NCI-H2227 treated with DMSO at 0.1 percent for 48 hours (cell line): Measurements from ENCODE around the gene CLSTN3.

Experiments used
- DNase-seq: peaks from one replicate; lab custom pipeline; 2025; lab: John Stamatoyannopoulos, UW

The CLSTN3 gene

DNA sequence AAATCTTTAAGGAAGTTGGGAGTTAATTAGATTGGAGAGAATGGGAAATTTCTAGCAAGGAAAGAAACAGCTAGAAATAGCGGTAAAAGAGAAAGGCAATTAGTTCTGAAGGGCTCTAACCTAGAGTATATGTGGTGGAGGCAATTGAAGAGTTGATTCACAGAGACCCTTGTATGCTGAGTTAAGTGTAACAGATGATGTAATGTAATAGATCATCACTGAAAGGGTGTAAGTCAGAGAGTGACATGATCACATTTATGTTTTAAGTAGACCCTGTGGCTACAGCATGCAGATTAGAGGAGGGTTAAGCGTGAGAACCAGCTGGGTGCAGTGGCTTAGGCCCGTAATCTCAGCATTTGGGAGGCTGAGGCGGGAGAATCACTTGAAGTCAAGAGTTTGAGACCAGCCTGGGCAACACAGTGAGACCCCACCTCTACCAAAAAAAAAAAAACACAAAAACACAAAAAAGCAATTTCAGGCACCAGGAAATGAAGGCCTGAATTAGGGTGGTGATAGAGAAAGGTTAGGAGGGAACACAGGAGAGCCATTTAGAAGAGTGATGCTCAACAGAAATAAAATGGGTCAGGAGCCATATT lies 4.4 kb upstream of the CLSTN3 start:
- no peak for DNase-seq

- no peak for DNase-seq
Measured at GRCh38 chr12:7127916-7128626, 2.1 kb upstream of the CLSTN3 start.

DNA sequence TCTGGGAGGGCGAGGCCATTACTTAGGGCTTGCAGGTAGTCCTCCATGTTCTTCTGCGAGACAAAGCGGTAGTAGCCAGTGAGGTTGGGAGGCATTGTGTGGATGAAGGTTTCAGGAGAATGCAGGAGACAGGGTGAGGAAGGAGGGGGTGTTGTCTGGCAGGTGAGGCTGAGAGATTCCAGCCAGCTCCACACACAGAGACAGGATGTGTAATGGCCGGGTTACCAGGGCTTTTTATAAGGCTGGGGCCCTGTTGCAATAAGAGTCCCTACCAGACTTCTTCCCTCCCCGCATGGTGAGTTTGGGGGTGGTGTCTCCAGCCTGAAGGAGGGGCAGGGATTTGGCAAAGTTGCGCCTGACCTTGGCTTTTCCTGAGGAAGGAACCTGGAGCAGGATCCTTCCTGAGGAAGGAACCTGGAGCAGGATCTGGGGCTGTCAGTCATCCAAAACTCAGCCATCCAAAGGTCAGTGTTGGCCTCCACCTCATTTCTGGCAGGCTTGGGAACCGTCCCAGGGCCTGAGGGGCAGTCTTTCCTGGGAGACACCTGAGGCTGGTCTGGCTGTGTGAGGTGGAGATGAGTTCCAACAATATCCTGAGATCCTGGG lies 1.4 kb upstream of the CLSTN3 start, which contains the start of gene RBP5:
TSS of gene RBP5 (minus strand) at position 209 of the 606 bp plus-strand sequence. CDS start at position 95, 114 bp downstream.
- DNase-seq, result no peak

DNA sequence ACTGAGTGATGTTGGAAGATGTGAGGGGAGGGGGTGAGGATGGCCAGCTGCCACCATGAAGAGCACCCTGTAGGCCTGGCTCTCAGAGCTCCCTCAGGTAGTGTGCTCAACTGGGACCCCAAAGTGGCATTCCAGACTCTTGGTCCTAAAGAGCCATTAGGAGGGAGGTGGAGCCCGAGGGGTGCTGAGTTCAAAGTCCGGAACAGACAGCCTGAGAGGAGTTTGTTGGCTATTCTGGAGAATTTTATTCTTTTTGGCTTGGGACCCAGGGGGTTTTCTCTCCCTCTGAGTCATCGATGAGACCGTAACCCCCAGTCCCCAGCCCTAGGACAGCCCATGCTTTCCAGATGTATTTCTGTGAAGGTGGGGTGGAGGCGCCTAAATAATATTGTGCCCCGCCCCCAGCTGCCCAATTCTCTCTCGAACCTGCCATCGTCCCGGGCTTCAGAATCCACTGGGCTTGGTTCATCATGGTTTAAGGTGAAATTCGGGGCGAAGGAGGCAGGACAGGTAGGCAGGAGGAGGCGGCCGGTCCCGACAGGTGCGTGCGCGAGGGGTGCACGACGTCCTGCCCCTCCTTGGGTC lies 792 bp upstream of the CLSTN3 start:
- DNase-seq, result no peak

DNA sequence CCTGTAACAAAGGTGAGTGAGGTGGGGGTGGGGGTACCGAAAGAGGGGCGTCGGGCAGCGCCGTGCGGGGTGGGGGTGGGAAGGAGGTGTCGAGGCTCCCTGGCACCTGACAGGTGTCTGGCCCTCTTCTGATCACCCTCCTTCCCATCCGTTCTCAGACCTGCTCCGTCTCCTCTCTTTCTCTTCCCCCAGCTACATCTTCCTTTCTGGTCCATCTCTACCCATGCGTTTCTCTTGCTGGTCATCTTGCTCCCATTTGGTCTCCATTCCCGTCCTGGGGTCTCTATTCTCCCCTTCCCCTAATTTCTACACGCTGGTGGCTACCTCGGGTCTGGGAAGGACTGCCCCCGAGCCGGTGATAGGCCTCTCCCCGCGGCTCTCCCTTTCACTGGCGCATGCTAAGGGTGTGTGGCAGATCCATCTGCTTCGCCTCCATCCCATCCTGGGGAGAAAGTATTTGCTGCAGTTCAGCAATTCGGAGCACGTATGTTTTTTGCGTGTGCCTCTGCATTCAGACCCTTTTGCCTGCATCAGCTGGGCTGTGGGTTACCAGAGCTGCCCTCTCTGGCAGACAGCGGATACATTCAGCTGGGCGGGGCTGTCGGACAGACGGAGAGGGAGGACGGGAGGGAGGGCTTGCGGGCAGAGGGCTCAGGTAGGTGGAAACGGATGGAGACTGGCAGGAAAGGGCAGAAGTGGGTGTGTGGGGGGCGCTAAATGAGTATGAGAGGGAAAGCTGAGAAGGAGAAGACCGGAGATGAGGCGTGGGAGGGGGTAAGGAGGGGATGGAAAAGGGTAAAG lies 730 bp downstream of the CLSTN3 start:
- DNase-seq, result peak; percentile 8

DNA sequence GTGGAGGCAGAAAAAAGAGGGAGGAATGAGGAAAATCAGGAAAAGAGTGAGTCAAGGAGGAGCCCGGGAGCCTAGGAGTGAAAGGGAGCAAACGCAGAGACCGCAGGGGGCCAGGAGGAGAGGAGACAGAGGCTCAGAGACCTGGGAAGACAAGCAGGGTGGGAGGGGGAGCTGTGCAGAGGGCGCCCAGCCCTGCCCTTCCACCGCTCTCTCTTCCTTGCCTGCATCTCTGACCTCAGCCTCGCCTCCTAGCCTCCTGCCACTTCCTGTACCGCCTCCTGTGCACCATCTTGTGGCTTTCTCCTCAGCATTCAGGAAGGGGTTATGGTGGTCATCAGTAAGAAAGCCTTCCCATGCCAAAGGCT lies 1.3 kb downstream of the CLSTN3 start:
- no peak for DNase-seq

DNA sequence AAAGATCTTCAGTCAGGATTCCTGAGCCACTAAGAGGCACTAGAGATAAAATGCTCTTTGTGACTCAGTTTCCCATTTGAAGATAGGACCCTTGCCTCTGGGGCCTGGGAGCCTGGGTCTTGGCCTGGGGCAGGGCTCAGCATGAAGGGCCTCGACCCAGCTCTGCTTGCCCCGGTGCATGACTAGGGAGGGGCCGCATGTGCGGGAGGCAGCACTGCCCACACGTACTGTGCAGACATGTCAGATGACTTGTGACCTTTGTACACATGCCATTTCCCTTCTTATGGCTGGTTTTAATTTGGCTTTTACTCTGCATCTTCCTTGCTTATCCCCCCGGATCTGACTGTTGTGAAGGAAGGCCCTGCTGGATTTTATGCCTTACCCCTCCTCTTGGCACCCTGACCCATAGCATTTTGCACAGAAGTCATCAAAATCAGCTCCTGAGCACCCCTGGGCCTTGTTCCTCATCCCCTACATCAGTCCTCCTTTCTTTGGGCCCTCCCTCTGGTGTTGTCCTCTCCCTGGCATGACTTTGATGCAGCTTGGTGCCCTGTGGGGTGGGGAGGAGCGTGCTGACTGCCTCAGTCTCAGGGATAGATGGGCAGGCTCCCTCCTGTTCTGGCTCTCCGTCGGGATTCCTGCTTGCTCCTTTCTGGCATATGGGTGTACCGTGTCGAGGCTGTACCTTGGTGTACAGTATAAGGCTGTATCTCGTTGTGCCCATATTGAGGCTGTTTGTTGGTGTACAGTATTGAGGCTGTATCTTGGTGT lies 4.4 kb downstream of the CLSTN3 start:
- no peak for DNase-seq

GRCh38 chr12:7136071-7136470 lies 5.9 kb downstream of the CLSTN3 start:
- no peak for DNase-seq

GRCh38 chr12:7136676-7137075 lies 6.5 kb downstream of the CLSTN3 start:
- no peak for DNase-seq

GRCh38 chr12:7137908-7138307 lies 7.7 kb downstream of the CLSTN3 start:
- DNase-seq, result no peak

DNA sequence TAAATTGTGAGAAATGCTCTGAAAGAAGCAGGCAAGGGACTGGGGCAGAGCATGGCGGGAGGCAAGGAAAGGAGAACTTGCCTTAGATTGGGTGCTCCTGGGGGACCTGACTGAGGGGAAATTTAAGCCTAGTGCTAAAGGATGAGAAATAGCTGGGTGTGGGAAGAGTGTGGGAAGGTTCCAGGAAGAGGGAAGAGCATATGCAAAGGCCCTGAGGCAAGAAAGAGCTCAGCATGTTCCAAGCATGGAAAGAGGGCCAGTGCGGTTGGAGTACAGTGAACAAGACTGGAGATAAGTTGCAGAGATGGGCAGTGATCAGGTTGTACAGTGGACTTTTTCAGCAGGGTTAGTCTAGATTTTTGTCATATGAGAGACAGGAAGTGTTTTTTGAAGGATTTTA lies 9.0 kb downstream of the CLSTN3 start:
- no peak for DNase-seq

DNA sequence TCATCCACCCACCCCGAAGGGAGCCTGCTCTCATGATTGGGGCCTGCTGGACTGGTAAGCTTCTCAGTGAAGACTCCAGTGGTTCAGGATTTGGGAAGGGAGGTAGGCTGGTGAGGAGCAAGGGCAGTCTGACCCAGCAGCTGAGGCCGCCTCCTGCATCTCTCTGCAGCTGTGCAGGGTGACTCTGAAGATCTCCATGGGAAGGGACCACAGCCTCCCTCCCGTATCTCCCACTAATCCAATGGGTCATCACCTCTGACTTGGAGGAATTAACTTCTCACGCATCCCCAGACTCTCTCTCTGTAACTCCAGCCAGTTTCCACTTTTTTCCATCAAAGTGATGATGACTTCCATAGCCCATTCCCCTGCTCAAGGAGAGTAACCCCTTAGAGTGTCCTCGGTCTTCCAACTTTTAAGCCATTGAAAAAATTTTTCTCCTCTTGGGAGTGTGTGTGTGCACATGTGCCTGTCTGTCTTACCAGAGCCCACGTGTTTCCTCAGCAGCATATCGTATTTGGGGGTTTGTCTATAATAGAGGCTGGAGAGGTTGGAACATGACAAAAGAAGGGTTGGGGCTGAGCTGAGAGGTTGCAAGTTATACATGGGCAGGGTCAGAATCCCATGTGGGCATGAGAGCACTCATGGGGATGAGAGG lies 11.3 kb downstream of the CLSTN3 start:
- no peak for DNase-seq

DNA sequence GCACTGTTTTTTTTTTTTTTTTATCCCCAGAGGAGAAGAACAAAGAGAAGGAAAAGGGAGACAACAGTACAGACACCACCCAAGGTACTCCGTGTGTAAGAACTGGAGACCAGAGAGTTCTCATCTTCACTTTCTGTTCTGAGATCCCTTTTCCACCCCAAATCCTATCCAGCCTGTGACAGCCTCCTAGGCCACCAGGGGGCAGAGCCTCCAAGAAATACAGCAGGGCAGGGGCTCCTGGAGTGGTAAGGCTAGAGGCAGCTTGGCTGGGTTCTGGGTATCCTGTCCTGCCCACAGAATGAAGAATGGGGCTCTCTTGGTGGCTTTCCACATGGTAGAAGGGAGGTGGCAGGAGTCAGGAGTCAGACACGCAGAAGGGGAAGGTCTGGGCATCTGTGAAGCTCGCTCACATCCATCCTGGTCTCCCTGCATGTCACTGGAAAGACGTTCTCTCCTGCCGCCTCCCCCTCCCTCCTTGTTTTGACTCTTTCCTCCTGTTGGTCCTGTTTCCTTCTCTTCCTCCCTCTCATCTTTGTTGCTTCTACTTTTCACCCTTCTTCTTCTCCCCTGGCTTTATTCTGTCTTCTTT lies 12.0 kb downstream of the CLSTN3 start:
- no peak for DNase-seq

- DNase-seq, result no peak
Measured at GRCh38 chr12:7142809-7143465, 12.8 kb downstream of the CLSTN3 start.

DNA sequence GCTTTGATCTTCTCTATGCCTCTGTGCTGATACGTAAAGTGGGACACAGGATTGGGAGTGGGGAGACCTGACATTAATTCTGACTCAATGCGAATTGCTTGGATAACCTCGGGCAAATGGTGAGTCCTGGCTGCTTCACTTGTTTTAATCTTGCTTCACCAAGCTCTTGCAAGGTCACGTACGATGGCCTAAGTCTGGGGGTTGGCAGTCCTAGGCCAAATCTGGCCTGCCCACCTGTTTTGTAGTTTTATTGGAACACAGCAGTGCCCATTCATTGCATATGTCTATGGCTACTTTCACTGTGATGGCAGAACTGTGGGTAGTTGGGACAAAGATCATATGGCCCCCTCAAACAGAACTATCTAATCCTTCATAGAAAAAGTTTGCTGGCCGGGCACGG lies 13.4 kb downstream of the CLSTN3 start:
- DNase-seq, result no peak

DNA sequence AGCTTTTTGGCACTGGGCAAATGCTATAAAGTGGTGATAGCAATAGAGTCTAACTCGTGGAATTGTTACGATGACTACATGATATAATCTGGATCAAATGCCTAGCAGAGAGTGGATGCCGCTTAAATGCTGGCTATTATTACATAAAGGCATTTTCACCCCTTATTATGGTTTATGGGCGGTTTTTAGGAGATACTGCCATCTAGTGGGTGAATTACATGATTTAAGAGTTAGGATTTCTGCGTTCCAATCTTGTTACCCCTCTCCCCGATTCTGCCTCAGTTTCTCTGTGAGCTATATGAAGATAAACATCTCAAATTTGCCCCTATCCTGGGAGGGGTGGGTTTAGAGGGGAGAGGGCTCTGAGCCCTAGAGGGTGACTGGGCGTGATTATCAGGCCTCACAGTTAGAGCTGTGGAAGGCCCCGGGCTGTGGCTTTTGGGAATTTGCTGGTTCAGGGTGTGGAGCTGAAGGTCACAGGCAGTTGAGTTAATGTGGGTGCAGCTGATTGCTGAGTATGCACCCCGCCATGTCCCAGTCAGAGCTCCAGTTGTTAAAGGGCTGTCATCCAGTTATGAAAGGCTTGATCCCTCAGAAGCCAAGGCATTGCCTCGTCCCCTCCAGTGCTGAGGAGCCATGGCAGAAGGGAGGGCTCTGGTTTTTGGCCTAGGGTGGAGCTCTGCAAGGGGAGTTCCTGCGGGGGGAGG lies 14.4 kb downstream of the CLSTN3 start:
- DNase-seq, result peak; percentile 5

- DNase-seq, result no peak
Measured at GRCh38 chr12:7145671-7146070, 15.5 kb downstream of the CLSTN3 start.

DNA sequence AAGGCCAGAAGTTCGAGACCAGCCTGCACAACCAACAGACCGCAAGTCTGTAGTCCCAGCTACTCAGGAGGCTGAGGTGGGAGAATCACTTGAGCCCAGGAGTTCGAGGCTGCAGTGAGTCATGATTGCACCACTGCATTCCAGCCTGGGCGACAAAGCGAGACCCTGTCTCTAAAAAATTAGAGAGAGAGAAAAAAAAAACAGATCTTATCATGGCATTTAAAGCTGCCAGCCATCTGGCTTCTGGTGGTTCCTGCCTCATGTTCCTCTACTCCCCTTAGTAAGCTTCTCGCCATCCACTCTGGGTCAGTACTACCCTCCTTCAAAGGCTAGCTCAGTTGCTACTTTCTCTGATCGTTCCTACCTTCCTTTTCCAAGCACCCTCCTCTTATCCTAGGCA lies 16.1 kb downstream of the CLSTN3 start:
- DNase-seq, result no peak

GRCh38 chr12:7146906-7147305 lies 16.7 kb downstream of the CLSTN3 start:
- DNase-seq, result no peak
